Panc1 (cell line): Measurements from ENCODE around the gene SYCP2L. TPM values are rescaled to one million over a fixed set of nuclear protein-coding genes. Genes with fewer than 3 reads are reported as not detected.

ENCODE experiments used
- ATAC-seq: fragments of 200-7000 bp; cut with Tn5 transposase; 2 replicates; pipeline ENCODE4 v1.9.1; 2020; ENCODE audit warnings: mild to moderate bottlenecking, moderate library complexity
- BruUV-seq: library from RNA; stranded (reverse); fragments of 400-500 nt; replicated peaks from 2 replicates; lab custom pipeline; 2021; lab: Mats Ljungman, UMichigan
- CTCF ChIA-PET: fragments of 300-600 bp; sonication (Branson Sonifier 250); formaldehyde crosslinking; loops from one replicate; lab custom pipeline; 2022; ENCODE audit warnings: antibody characterized with exemption; lab: Charles Lee
- POLR2A ChIA-PET: fragments of 300-600 bp; sonication (Branson Sonifier 250); formaldehyde crosslinking; loops from one replicate; lab custom pipeline; 2022; ENCODE audit warnings: antibody characterized with exemption; lab: Charles Lee
- DNase-seq: peaks from one replicate; pipeline ENCODE4 v3.0.0-alpha.2; 2010; ENCODE audit warnings: low read depth, low spot score
- H3K27ac ChIP-seq: 2 replicates; pipeline ENCODE4 v1.5.1; 2011; ENCODE audit warnings: mild to moderate bottlenecking, low read length, inconsistent platforms
- H3K27me3 ChIP-seq: fragments of 200-500 bp; sonication (Bioruptor generic); 2 replicates; pipeline ENCODE4 v1.6.0; 2014; ENCODE audit warnings: low read length, inconsistent platforms; ENCODE audit not compliant: control insufficient read depth, insufficient read depth
- H3K36me3 ChIP-seq: fragments of 200-500 bp; sonication (Bioruptor generic); 2 replicates; pipeline ENCODE4 v1.5.1; 2014; ENCODE audit warnings: inconsistent platforms, mild to moderate bottlenecking, low read length, moderate library complexity; ENCODE audit not compliant: control insufficient read depth, insufficient read depth
- H3K4me1 ChIP-seq: 2 replicates; pipeline ENCODE4 v1.5.1; 2011; ENCODE audit warnings: inconsistent platforms, mild to moderate bottlenecking, low read length, moderate library complexity; ENCODE audit not compliant: control insufficient read depth, insufficient read depth
- H3K4me3 ChIP-seq, 2 experiments: 2 replicates each; pipeline ENCODE4 v1.5.1; 2011 to 2012; ENCODE audit warnings: low read depth in 2 of 2, low read length in 2 of 2, mild to moderate bottlenecking in 2 of 2, inconsistent platforms in 1 of 2, moderate library complexity in 1 of 2
- H3K9me3 ChIP-seq: fragments of 200-500 bp; sonication (Bioruptor generic); 2 replicates; pipeline ENCODE4 v1.5.1; 2014; ENCODE audit warnings: low read depth, mild to moderate bottlenecking, inconsistent platforms, low read length, moderate library complexity; ENCODE audit not compliant: control insufficient read depth, insufficient read depth
- POLR2AphosphoS5 ChIP-seq: IDR thresholded peaks from 2 replicates; pipeline ENCODE4 v1.6.1; 2012; ENCODE audit warnings: mild to moderate bottlenecking, low read depth, low read length, moderate library complexity
- SIN3A ChIP-seq: IDR thresholded peaks from 2 replicates; pipeline ENCODE4 v1.6.1; 2012; ENCODE audit warnings: low read depth, mild to moderate bottlenecking, low read length, moderate library complexity, borderline replicate concordance; ENCODE audit not compliant: insufficient read depth
- TCF7L2 ChIP-seq: IDR thresholded peaks from 2 replicates; pipeline ENCODE4 v1.6.1; 2011; ENCODE audit warnings: mild to moderate bottlenecking, low read depth, low read length, inconsistent platforms
- in situ Hi-C: cut with HindIII; loops from 2 replicates; pipeline ENCODE4 v1.10.0; 2016; ENCODE audit warnings: low sequenced_read_pairs, low pct_unique_long_range_greater_than_20kb
- intact Hi-C: fragments of 100-400 bp; cut with micrococcal nuclease; formaldehyde crosslinking; loops from one replicate; pipeline ENCODE4 v1.10.0; 2022; ENCODE audit not compliant: unreplicated experiment
- total RNA-seq: library from RNA; stranded (reverse); gene quantifications from one replicate; pipeline ENCODE4 v1.2.1, GENCODE V29; 2021; ENCODE audit not compliant: unreplicated experiment
- TF ChIP-seq, protein P1 (sequence below): fragments of 450-650 bp; IDR thresholded peaks from 2 replicates; pipeline ENCODE4 v1.5.1; 2017; ENCODE audit warnings: mild to moderate bottlenecking
- TF ChIP-seq, protein P2 (sequence below), 2 experiments: IDR thresholded peaks; 2 replicates each; pipeline ENCODE4 v1.6.1; 2011 to 2012; ENCODE audit warnings: low read depth in 2 of 2, control low read depth in 1 of 2, low read length in 1 of 2, mild to moderate bottlenecking in 1 of 2, moderate library complexity in 1 of 2; ENCODE audit not compliant: insufficient read depth in 1 of 2

The SYCP2L gene
- total RNA-seq, 1 experiment from 2014 or later: 2.4 TPM

DNA sequence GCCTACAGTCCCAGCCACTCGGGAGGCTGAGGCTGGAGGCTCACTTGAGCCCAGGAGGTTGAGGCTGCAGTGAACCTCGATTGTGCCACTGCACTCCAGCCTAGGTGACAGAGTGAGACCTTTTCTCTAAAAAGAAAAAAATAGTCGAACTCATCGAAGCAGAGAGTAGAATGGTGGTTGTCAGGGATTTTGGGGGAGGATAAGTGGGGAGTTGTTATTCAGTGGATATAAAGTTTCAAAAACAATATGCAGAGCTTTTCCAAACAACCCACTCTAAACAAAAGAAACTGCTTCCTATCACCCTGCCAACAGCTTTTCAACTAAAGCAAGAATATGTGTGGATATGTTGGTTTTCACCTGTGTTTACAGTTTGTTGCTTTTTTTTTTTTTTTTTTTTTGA lies 37.0 kb upstream of the SYCP2L start:
- Histone ChIP-seq H3K9me3 (0 out of 2 replicates have a peak, but pooled peaks cover 4% of the 10 kb centered on the region), H3K4me1 (no peaks in the 10 kb centered on the region), H3K4me3 (no peak overlapping the region), H3K27me3 (no peaks in the 10 kb centered on the region), H3K36me3 (no peaks in the 10 kb centered on the region), H3K27ac (no peak overlapping the region)
- ChIA-PET POLR2A (no interaction called here), CTCF (no interaction called here)
- intact Hi-C loops: no loop called here
- TF ChIP-seq, protein P1, sequence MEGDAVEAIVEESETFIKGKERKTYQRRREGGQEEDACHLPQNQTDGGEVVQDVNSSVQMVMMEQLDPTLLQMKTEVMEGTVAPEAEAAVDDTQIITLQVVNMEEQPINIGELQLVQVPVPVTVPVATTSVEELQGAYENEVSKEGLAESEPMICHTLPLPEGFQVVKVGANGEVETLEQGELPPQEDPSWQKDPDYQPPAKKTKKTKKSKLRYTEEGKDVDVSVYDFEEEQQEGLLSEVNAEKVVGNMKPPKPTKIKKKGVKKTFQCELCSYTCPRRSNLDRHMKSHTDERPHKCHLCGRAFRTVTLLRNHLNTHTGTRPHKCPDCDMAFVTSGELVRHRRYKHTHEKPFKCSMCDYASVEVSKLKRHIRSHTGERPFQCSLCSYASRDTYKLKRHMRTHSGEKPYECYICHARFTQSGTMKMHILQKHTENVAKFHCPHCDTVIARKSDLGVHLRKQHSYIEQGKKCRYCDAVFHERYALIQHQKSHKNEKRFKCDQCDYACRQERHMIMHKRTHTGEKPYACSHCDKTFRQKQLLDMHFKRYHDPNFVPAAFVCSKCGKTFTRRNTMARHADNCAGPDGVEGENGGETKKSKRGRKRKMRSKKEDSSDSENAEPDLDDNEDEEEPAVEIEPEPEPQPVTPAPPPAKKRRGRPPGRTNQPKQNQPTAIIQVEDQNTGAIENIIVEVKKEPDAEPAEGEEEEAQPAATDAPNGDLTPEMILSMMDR: no peak
- TF ChIP-seq SIN3A (no peak), POLR2AphosphoS5 (no peak), TCF7L2 (no peak)
- TF ChIP-seq, protein P2, sequence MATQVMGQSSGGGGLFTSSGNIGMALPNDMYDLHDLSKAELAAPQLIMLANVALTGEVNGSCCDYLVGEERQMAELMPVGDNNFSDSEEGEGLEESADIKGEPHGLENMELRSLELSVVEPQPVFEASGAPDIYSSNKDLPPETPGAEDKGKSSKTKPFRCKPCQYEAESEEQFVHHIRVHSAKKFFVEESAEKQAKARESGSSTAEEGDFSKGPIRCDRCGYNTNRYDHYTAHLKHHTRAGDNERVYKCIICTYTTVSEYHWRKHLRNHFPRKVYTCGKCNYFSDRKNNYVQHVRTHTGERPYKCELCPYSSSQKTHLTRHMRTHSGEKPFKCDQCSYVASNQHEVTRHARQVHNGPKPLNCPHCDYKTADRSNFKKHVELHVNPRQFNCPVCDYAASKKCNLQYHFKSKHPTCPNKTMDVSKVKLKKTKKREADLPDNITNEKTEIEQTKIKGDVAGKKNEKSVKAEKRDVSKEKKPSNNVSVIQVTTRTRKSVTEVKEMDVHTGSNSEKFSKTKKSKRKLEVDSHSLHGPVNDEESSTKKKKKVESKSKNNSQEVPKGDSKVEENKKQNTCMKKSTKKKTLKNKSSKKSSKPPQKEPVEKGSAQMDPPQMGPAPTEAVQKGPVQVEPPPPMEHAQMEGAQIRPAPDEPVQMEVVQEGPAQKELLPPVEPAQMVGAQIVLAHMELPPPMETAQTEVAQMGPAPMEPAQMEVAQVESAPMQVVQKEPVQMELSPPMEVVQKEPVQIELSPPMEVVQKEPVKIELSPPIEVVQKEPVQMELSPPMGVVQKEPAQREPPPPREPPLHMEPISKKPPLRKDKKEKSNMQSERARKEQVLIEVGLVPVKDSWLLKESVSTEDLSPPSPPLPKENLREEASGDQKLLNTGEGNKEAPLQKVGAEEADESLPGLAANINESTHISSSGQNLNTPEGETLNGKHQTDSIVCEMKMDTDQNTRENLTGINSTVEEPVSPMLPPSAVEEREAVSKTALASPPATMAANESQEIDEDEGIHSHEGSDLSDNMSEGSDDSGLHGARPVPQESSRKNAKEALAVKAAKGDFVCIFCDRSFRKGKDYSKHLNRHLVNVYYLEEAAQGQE (IDR thresholded peaks at IDR 0.05; ENCODE audit: insufficient read depth in 1 of 2, low read depth in 2 of 2, low read length in 1 of 2): no peak
- no TSS peak for BruUV-seq
- in situ Hi-C loops: no loop called here
- DNase-seq (no peak), ATAC-seq (no peak)

DNA sequence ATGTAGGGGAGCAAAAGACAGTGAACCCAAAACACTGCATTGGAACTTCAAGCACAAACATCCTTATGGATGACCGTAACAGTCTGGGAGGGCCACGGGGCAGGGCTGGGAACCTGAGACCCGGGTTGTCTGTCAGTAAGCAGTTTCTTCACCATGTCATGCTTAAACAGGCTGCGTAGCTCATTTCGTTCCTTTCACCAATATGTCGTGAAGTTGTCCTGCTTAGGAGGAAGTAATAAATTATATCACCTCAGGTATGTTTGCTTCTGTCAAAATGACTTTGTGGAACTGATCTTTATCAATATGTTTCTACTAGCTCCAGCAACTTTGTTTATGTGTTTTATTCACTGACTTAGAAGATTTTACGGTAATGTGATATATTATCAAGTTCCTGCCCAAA lies 36.1 kb upstream of the SYCP2L start:
- TF ChIP-seq SIN3A: no peak
- no peak for TF ChIP-seq POLR2AphosphoS5
- TF ChIP-seq, protein P2 (IDR thresholded peaks at IDR 0.05; ENCODE audit: insufficient read depth in 1 of 2, low read depth in 2 of 2, low read length in 1 of 2): no peak
- TF ChIP-seq, protein P1: no peak
- no peak for TF ChIP-seq TCF7L2
- CTCF ChIA-PET: no interaction called here
- Histone ChIP-seq H3K27me3 (no peaks in the 10 kb centered on the region), H3K4me1 (no peaks in the 10 kb centered on the region), H3K27ac (no peak overlapping the region), H3K9me3 (0 out of 2 replicates have a peak, but pooled peaks cover 4% of the 10 kb centered on the region), H3K36me3 (no peaks in the 10 kb centered on the region), H3K4me3 (no peak overlapping the region)
- no peak for ATAC-seq
- no TSS peak for BruUV-seq
- POLR2A ChIA-PET: no interaction called here
- no peak for DNase-seq
- intact Hi-C loops: no loop called here
- in situ Hi-C loops: no loop called here
